GM18909 (cell line): ENCODE measurements around the gene IFT122.
"Not testable (repeated sequence)": the region's sequence is repeated elsewhere in the genome, so short reads cannot be mapped to it uniquely, and the experiment has no call there.

ENCODE experiments used
- ATAC-seq: cut with Tn5 transposase; IDR thresholded peaks from one replicate; pipeline ENCODE4 v1.9.1; 2021; ENCODE audit warnings: mild to moderate bottlenecking; ENCODE audit not compliant: unreplicated experiment, poor library complexity

The IFT122 gene

GRCh38 chr3:129490273-129490675, 50.2 kb downstream of the IFT122 start:
- peak; percentile 76 for ATAC-seq

- ATAC-seq, result not testable (repeated sequence)
Observed at GRCh38 chr3:129491077-129491476, 51.1 kb downstream of the IFT122 start.

GRCh38 chr3:129491794-129492193, 51.8 kb downstream of the IFT122 start:
- ATAC-seq, result no peak

- ATAC-seq, result no peak
Observed at GRCh38 chr3:129492691-129493090, 52.7 kb downstream of the IFT122 start.

GRCh38 chr3:129493206-129493605, 53.2 kb downstream of the IFT122 start:
- ATAC-seq, result no peak

GRCh38 chr3:129494499-129494898, 54.5 kb downstream of the IFT122 start:
- not testable (repeated sequence) for ATAC-seq

GRCh38 chr3:129495006-129495639, 55.1 kb downstream of the IFT122 start:
- not testable (repeated sequence) for ATAC-seq

- not testable (repeated sequence) for ATAC-seq
Observed at GRCh38 chr3:129497876-129498275, 57.9 kb downstream of the IFT122 start.

GRCh38 chr3:129498603-129499488, 58.8 kb downstream of the IFT122 start:
- ATAC-seq, result not testable (repeated sequence)

- ATAC-seq, result not testable (repeated sequence)
Observed at GRCh38 chr3:129499604-129500333, 59.7 kb downstream of the IFT122 start.

GRCh38 chr3:129500334-129500658, 60.3 kb downstream of the IFT122 start:
- no peak for ATAC-seq

- ATAC-seq, result no peak
Observed at GRCh38 chr3:129501630-129502029, 61.6 kb downstream of the IFT122 start.

- ATAC-seq, result no peak
Observed at GRCh38 chr3:129502641-129503408, 62.8 kb downstream of the IFT122 start.

GRCh38 chr3:129503471-129504291, 63.7 kb downstream of the IFT122 start:
- no peak for ATAC-seq

GRCh38 chr3:129504471-129505100, 64.6 kb downstream of the IFT122 start:
- ATAC-seq, result no peak

- no peak for ATAC-seq
Observed at GRCh38 chr3:129505341-129505740, 65.3 kb downstream of the IFT122 start.

- ATAC-seq, result no peak
Observed at GRCh38 chr3:129506231-129506742, 66.3 kb downstream of the IFT122 start.

- ATAC-seq, result no peak
Observed at GRCh38 chr3:129507181-129507831, 67.3 kb downstream of the IFT122 start.
